K562 (cell line): ENCODE data around the gene POR.

ENCODE experiments used
- CHD4 ChIP-seq: fragments of 200-600 bp; sonication (generic); IDR thresholded peaks from 3 replicates; pipeline ENCODE4 v1.6.1; 2012; ENCODE audit warnings: low read depth, mild to moderate bottlenecking, mixed read lengths, low read length, inconsistent platforms; ENCODE audit not compliant: insufficient read depth, insufficient replicate concordance, poor library complexity, severe bottlenecking
- DNMT1 ChIP-seq: fragments of 450-650 bp; IDR thresholded peaks from 2 replicates; pipeline ENCODE4 v1.6.1; 2016; ENCODE audit warnings: antibody characterized with exemption, mild to moderate bottlenecking
- EP300 ChIP-seq: IDR thresholded peaks from 2 replicates; pipeline ENCODE4 v1.6.1; 2012; ENCODE audit warnings: low read length, improper control_type of control experiment
- MEF2D ChIP-seq: conservative IDR thresholded peaks from 2 replicates; pipeline ENCODE4 v1.6.1; 2016; ENCODE audit warnings: low read depth, missing genetic modification characterization, missing compliant biosample characterization
- MIER1 ChIP-seq: fragments of 450-650 bp; IDR thresholded peaks from 2 replicates; pipeline ENCODE4 v1.6.1; 2016; ENCODE audit warnings: antibody characterized with exemption, mild to moderate bottlenecking, low read depth
- MTA1 ChIP-seq: fragments of 450-650 bp; IDR thresholded peaks from 2 replicates; pipeline ENCODE4 v1.6.1; 2017; ENCODE audit warnings: borderline replicate concordance
- MXI1 ChIP-seq: IDR thresholded peaks from 2 replicates; pipeline ENCODE4 v1.6.1; 2011; ENCODE audit warnings: low read depth, mild to moderate bottlenecking, improper control_type of control experiment, low read length
- POLR2A ChIP-seq: fragments of 450-650 bp; conservative IDR thresholded peaks from 2 replicates; pipeline ENCODE4 v1.6.1; 2016
- POLR2AphosphoS2 ChIP-seq: IDR thresholded peaks from 2 replicates; pipeline ENCODE4 v1.6.1; 2012; ENCODE audit warnings: low read length, improper control_type of control experiment
- SIX5 ChIP-seq, 2 experiments: IDR thresholded peaks; 2 replicates each; pipeline ENCODE4 v1.6.1; 2011; ENCODE audit warnings: low read length in 2 of 2, borderline replicate concordance in 1 of 2, low read depth in 1 of 2, mild to moderate bottlenecking in 1 of 2, moderate library complexity in 1 of 2; ENCODE audit not compliant: insufficient read depth in 1 of 2
- SMC3 ChIP-seq: conservative IDR thresholded peaks from 2 replicates; pipeline ENCODE4 v1.6.1; 2011; ENCODE audit warnings: low read depth, low read length, improper control_type of control experiment; ENCODE audit not compliant: insufficient read depth
- TFAP4 ChIP-seq: sonication (generic); formaldehyde crosslinking; IDR thresholded peaks from 2 replicates; pipeline ENCODE4 v1.8.0; 2022; ENCODE audit warnings: missing genetic modification reagents, mild to moderate bottlenecking, moderate library complexity, borderline replicate concordance
- ZNF780A ChIP-seq: fragments of 250-450 bp; sonication (Bioruptor Pico); IDR thresholded peaks from 2 replicates; pipeline ENCODE4 v1.5.0; 2021; ENCODE audit warnings: mild to moderate bottlenecking

GRCh38 chr7:75887669-75888369, 27.1 kb upstream of the POR start:
- TF ChIP-seq MXI1, result no peak
- no peak for TF ChIP-seq POLR2AphosphoS2
- TF ChIP-seq MIER1, result no peak
- TF ChIP-seq MEF2D (tag), result no peak
- TF ChIP-seq ZNF780A, result no peak
- no peak for TF ChIP-seq SMC3
- TF ChIP-seq SIX5 (IDR thresholded peaks at IDR 0.05; ENCODE audit: borderline replicate concordance in 1 of 2, insufficient read depth in 1 of 2, low read depth in 1 of 2, low read length in 2 of 2), result no peak
- TF ChIP-seq DNMT1, result no peak
- no peak for TF ChIP-seq TFAP4 (CRISPR knock-in tag)
- TF ChIP-seq EP300, result no peak
- no peak for TF ChIP-seq MTA1
- TF ChIP-seq POLR2A, result no peak
- TF ChIP-seq CHD4, result no peak
